ENCODE measurements around the gene ORC3.
A peak's percentile ranks its signal among the peaks of the same experiment; 100 is the strongest.

ORC3 gene

GRCh38 chr6:87589693-87590416 is at the start of gene ORC3, which contains the start of gene RARS2:
ORC3 (plus strand) TSS chr6:87590135; CDS start chr6:87590169, 34 bp downstream.
RARS2 (minus strand) TSS chr6:87589987; CDS start chr6:87589957, 30 bp downstream.
- FAIRE-seq: no peak

- FAIRE-seq: no peak
Measured at GRCh38 chr6:87540539-87540938, 49.4 kb upstream of the ORC3 start.

GRCh38 chr6:87541041-87541440 is 48.9 kb upstream of the ORC3 start:
- no peak for FAIRE-seq

- no peak for FAIRE-seq
Measured at GRCh38 chr6:87541744-87542143, 48.2 kb upstream of the ORC3 start.

- no peak for FAIRE-seq
Measured at GRCh38 chr6:87543696-87544473, 46.0 kb upstream of the ORC3 start.

GRCh38 chr6:87544474-87544735 is 45.5 kb upstream of the ORC3 start:
- FAIRE-seq: no peak

GRCh38 chr6:87551799-87552198 is 38.1 kb upstream of the ORC3 start:
- FAIRE-seq: no peak

- no peak for FAIRE-seq
Measured at GRCh38 chr6:87553159-87553765, 36.7 kb upstream of the ORC3 start.

GRCh38 chr6:87555506-87555905 is 34.4 kb upstream of the ORC3 start:
- FAIRE-seq: no peak

GRCh38 chr6:87558446-87558845 is 31.5 kb upstream of the ORC3 start:
- FAIRE-seq: no peak

GRCh38 chr6:87561017-87561416 is 28.9 kb upstream of the ORC3 start:
- no peak for FAIRE-seq

- peak; percentile 24 for FAIRE-seq
Measured at GRCh38 chr6:87572021-87572420, 17.9 kb upstream of the ORC3 start.

- no peak for FAIRE-seq
Measured at GRCh38 chr6:87572883-87573282, 17.1 kb upstream of the ORC3 start.

GRCh38 chr6:87573307-87574024 is 16.5 kb upstream of the ORC3 start:
- FAIRE-seq: no peak

GRCh38 chr6:87574237-87574804 is 15.6 kb upstream of the ORC3 start:
- no peak for FAIRE-seq

GRCh38 chr6:87575423-87575822 is 14.5 kb upstream of the ORC3 start:
- FAIRE-seq: no peak

- no peak for FAIRE-seq
Measured at GRCh38 chr6:87583822-87584221, 6.1 kb upstream of the ORC3 start.

- FAIRE-seq: no peak
Measured at GRCh38 chr6:87586371-87587077, 3.4 kb upstream of the ORC3 start.

GRCh38 chr6:87588756-87589407 is 1.1 kb upstream of the ORC3 start:
- FAIRE-seq: no peak

GRCh38 chr6:87590417-87590880 is 514 bp downstream of the ORC3 start:
- no peak for FAIRE-seq

- no peak for FAIRE-seq
Measured at GRCh38 chr6:87590990-87591389, 1.1 kb downstream of the ORC3 start.

- peak; percentile 41 for FAIRE-seq
Measured at GRCh38 chr6:87600576-87600975, 10.6 kb downstream of the ORC3 start.
